CD4-positive, alpha-beta T cell treated with Interleukin-15 for 4 hours (primary cell): ENCODE measurements around the gene ZNF775.

ENCODE experiments used
- DNase-seq: peaks from one replicate; pipeline ENCODE4 v3.0.0-alpha.2; 2020; ENCODE audit warnings: low spot score

ZNF775 gene

DNA sequence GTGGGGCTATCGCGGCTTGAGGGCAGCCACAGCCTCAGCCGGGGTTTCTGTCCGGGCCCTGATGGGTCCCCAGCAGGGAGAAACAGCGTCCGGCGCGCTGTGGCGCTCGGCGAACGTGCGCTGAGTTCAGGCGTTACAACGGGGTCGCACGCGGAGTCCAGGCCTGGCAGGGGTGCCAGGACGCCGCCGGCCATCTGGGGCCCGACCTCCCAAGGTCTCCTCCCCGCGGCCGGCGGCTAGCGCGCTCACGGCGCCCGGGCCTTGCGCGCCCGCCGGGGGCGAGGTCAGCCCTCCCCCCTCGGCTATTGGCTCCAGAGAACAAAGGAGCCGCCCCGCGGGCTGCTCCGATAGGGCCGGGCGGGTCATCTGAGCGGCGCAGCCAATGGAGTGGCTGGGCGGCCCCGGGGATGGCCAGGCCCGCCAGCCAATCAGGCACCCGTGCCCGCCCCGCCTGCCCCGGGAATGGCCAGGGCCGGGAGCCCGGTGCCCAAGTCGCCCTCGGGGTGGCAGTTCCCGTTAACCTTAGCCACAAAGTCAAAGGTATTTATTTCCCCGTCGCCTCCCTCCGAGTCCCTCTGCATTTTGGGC lies at the start of gene ZNF775:
Gene ZNF775, plus strand, starts transcription at position 478 of the 588 bp plus-strand sequence. CDS start 9,141 bp downstream, outside the sequence.
- DNase-seq: peak; percentile 92

- no peak for DNase-seq
Observed at GRCh38 chr7:150329331-150330120, 49.6 kb upstream of the ZNF775 start.

GRCh38 chr7:150330211-150330885 lies 48.8 kb upstream of the ZNF775 start:
- no peak for DNase-seq

GRCh38 chr7:150332852-150333635 lies 46.1 kb upstream of the ZNF775 start:
- no peak for DNase-seq

GRCh38 chr7:150333659-150334058 lies 45.5 kb upstream of the ZNF775 start:
- no peak for DNase-seq

GRCh38 chr7:150334108-150334507 lies 45.0 kb upstream of the ZNF775 start:
- no peak for DNase-seq

GRCh38 chr7:150335108-150335773 lies 43.9 kb upstream of the ZNF775 start:
- DNase-seq: no peak

GRCh38 chr7:150335774-150336112 lies 43.4 kb upstream of the ZNF775 start:
- DNase-seq: no peak

DNA sequence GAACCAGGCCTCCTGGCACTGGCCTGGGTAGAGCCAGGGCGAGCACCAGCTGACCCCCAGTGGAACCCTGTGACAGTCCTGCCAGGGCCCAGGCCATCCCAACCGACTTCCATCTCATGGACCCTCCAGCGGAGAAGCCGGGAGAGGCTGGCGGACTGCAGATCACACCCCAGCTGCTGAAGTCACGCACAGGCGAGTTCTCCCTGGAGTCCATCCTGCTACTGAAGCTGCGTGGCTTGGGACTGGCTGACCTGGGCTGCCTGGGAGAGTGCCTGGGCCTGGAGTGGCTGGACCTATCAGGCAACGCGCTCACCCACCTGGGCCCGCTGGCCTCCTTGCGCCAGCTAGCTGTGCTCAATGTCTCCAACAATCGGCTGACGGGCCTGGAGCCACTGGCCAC lies 42.4 kb upstream of the ZNF775 start:
- no peak for DNase-seq

GRCh38 chr7:150337179-150337578 lies 42.0 kb upstream of the ZNF775 start:
- DNase-seq: no peak

DNA sequence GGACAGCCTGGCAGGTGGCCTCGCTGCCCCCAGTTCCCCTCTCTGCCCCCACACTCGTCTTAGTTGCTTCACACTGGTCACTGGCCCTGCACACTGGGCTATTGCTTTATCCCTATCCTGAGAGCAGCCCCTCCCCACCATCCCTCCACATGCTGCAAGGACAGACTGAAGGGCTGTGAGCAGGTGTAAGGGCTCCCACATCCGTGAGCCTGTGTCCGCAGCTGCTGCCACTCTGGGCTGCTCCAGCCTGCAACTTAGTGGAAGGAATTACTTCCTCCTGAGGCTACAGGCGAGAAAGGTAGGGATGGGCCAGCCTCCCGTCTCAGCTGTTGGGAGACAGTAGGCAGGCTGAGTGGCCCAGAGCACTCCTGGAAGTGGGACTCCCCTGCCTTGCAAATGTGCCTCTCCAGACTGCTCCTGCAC lies 41.5 kb upstream of the ZNF775 start:
- DNase-seq: no peak

DNA sequence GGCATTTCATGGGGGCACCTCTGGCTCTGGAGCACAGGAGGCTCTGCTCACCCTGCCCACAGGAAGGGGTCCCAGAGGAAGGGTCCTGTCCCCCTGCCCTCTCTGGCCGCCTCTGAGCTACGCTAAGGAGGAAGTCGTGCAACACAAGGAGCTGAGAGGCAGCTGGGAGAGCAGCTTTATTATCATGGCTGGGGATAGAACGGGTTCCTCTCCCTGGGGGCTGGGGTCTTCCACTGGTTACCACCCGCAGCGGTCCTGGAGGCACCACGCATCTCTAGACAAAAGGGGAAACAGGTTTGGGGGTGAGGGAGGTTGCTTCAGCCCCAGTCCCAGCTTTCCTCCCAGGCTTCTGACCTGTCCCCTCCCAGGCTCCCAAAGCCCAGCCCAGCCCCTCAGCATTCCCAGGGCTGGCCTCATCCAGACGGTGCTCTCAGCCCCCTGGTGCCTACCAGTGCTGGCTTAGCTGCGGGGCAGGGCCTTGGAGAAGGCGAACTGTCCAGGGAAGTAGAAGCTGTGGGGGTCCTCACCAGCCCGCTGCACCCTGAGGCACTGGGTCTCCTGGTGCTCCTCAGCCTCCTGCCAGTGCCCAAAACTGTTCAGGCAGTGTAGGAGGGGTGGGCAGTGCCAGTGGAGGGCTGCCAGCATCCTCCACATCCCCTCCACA lies 40.8 kb upstream of the ZNF775 start:
- no peak for DNase-seq

DNA sequence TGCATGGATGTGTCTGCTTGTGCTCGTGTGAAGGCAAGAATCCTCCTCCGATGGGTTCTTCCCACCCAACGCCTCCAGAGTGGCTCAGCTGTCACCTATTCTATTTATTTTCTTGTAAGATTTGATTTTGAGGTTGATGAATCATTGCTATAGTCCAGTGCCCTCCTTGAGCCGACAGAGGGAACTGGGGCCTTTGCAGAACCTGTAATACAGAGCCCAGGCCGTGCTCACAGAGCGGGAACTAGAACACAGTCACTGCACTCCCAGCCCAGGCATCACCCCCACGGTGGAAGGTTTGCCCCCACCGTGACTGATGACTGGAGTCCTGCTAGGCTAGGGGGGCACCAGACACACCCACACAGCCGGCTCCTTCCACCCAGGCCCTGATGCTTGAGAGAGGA lies 39.7 kb upstream of the ZNF775 start:
- DNase-seq: no peak

- no peak for DNase-seq
Observed at GRCh38 chr7:150340024-150340749, 38.9 kb upstream of the ZNF775 start.

DNA sequence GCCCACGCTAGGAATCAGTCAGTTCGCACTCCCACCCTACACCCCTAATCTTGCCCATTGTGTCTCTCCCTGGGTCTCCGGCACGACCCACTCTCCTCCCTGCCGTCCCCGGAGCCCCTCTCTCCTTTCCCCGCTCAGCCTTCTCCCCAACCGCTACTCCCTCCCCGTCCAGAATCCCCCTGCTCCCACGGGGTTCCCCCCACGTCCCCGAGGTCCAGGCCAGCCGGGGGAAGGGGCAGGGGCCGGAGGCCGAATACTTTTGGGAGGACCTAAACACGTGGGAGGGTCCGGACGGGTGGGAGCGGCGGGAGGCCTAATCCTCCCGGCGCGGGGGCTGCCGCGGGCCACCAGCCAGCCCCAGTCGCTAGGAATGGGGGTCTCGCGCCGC lies 38.3 kb upstream of the ZNF775 start:
- no peak for DNase-seq

- DNase-seq: no peak
Observed at GRCh38 chr7:150341263-150342120, 37.6 kb upstream of the ZNF775 start, which contains the start of gene RARRES2. TSS of gene RARRES2 (minus strand) at chr7:150341629. CDS start at chr7:150340609, 1,020 bp downstream.

- no peak for DNase-seq
Observed at GRCh38 chr7:150342121-150342408, 37.1 kb upstream of the ZNF775 start.

- DNase-seq: no peak
Observed at GRCh38 chr7:150343225-150343624, 35.9 kb upstream of the ZNF775 start.

DNA sequence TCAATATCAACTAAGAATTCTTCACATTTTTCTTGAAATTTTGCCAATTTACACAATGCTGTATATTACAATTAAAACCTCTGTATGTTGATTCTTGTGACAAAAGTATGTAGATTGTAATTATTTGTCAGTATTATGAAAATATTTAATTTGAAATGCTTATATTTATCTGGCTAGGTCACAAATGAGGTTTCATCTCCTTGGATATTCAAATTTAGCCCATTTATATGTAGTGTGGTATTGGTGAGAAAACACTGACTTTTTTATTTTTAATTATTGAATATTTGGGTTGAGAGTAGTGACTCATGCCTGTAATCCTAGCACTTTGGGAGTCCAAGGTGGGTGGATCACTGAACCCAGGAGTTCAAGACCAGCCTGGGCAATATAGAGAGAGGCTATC lies 34.8 kb upstream of the ZNF775 start:
- no peak for DNase-seq

DNA sequence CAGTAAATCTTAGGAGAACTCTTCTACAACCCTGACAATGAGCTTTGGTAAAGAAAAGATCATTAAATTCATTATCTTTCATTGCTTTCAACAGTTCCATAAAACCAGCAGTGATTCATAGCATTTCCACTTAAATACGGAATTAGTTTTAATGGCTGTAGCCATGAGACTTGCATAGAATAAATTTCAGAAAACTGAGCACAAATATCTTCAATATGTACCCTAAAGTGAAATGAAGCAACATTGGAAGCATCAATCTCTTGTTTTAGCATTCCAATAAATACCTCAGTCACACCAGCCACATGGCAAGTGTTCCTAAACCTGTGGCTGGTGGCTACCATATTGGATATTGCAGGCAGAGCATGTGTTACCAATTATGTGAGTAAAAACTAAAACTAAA lies 34.1 kb upstream of the ZNF775 start:
- no peak for DNase-seq
